Gastroesophageal sphincter (tissue), 4 donors: ENCODE measurements around the gene HELQ. TPM values are rescaled to one million over a fixed set of nuclear protein-coding genes. Genes with fewer than 3 reads are reported as not detected.

Source experiments
- ATAC-seq: fragments of 150-250 bp; one replicate; pipeline ENCODE4 v1.9.1; 2016; ENCODE audit warnings: mild to moderate bottlenecking, moderate library complexity
- H3K27ac ChIP-seq, 4 donors: fragments of 200-600 bp; sonication (generic) in 3 of 4; 1 replicate in 3 of 4; 2 replicates in 1 of 4; pipeline ENCODE4 v1.5.1; 2016 to 2019
- H3K27me3 ChIP-seq: fragments of 200-600 bp; sonication (generic); one replicate; pipeline ENCODE4 v1.5.1; 2019
- H3K36me3 ChIP-seq, 2 donors: fragments of 200-600 bp; sonication (generic); one replicate each; pipeline ENCODE4 v1.5.1; 2019; ENCODE audit warnings: control low read depth in 1 of 2
- H3K4me1 ChIP-seq, 3 donors: fragments of 200-600 bp; sonication (generic); 1 replicate in 2 of 3; 2 replicates in 1 of 3; pipeline ENCODE4 v1.5.1; 2016 to 2019; ENCODE audit warnings: control low read depth in 2 of 3
- H3K4me3 ChIP-seq, 2 donors: fragments of 200-600 bp; sonication (generic); one replicate each; pipeline ENCODE4 v1.5.1; 2019; ENCODE audit warnings: mild to moderate bottlenecking in 1 of 2, moderate library complexity in 1 of 2
- H3K9me3 ChIP-seq, 3 donors: fragments of 200-600 bp; sonication (generic); one replicate each; pipeline ENCODE4 v1.5.1; 2017 to 2019; ENCODE audit warnings: control low read depth in 2 of 3
- EP300 ChIP-seq: sonication (generic); formaldehyde crosslinking; IDR thresholded peaks from one replicate; pipeline ENCODE4 v1.6.1; 2017; ENCODE audit warnings: antibody characterized with exemption, mild to moderate bottlenecking
- POLR2A ChIP-seq, 2 donors: fragments of 450-650 bp; IDR thresholded peaks; one replicate each; pipeline ENCODE4 v1.6.1; 2017; ENCODE audit warnings: antibody characterized with exemption in 2 of 2, mild to moderate bottlenecking in 2 of 2, moderate library complexity in 1 of 2
- POLR2AphosphoS5 ChIP-seq: sonication (generic); formaldehyde crosslinking; IDR thresholded peaks from one replicate; pipeline ENCODE4 v1.6.1; 2017; ENCODE audit warnings: antibody characterized with exemption
- WGBS, 2 donors: methylation state at CpG; one replicate each; pipeline ENCODE4 v1.1.5; 2018; ENCODE audit warnings: low coverage in 1 of 2; 5-methylcytosine and 5-hydroxymethylcytosine counted together
- total RNA-seq, 4 donors: library from RNA; depleted of rRNA; stranded (reverse); fragments of >200 nt; gene quantifications; one replicate each; pipeline ENCODE4 v1.1.0, GENCODE V29; 2016
- TF ChIP-seq, protein P1 (sequence below), 4 experiments: fragments of 200-600 bp in 2 of 4; fragments of 450-650 bp in 2 of 4; sonication (generic) in 1 of 4; IDR thresholded peaks; one replicate each; pipeline ENCODE4 v1.5.1; 2017 to 2019; ENCODE audit warnings: antibody characterized with exemption in 4 of 4, mild to moderate bottlenecking in 2 of 4, moderate library complexity in 2 of 4

Gene HELQ
- total RNA-seq, 4 donors from 2014 or later = 10.3 to 16.7 (median 13.6) TPM

DNA sequence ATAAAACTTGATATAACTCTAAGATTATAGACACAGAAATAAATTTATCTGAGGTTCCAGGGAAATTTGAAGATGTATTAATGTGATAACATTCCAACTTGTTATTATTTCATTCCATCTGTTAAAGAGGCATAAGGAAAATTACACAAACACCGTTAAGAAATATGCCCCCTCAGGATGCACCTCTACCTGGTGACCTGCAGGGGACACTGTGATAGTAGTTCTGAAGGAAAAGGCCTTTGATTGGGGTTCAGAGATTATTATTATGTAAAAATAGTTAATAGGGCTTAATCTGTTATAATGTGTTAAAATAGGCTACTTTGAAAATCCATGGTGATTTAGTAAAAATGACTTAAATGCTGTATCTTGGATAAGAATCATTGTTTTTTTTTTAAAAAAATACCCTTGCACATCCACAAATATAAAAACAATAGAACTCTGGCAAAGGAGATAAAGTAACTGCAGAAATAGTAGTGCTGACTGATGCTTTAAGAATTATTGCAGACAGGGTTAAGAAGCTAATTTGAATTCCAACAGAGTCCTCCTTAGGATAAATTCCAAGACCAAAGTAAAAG, 35.3 kb upstream of the HELQ start:
- H3K9me3 ChIP-seq = no peaks in the 10 kb centered on the region
- peaks cover 0 to 2% (median 0%) of the 10 kb centered on the region in 3 donors for H3K4me1 ChIP-seq
- no peak for ATAC-seq
- TF ChIP-seq, protein P1, sequence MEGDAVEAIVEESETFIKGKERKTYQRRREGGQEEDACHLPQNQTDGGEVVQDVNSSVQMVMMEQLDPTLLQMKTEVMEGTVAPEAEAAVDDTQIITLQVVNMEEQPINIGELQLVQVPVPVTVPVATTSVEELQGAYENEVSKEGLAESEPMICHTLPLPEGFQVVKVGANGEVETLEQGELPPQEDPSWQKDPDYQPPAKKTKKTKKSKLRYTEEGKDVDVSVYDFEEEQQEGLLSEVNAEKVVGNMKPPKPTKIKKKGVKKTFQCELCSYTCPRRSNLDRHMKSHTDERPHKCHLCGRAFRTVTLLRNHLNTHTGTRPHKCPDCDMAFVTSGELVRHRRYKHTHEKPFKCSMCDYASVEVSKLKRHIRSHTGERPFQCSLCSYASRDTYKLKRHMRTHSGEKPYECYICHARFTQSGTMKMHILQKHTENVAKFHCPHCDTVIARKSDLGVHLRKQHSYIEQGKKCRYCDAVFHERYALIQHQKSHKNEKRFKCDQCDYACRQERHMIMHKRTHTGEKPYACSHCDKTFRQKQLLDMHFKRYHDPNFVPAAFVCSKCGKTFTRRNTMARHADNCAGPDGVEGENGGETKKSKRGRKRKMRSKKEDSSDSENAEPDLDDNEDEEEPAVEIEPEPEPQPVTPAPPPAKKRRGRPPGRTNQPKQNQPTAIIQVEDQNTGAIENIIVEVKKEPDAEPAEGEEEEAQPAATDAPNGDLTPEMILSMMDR (IDR thresholded peaks at IDR 0.05) = peak; percentile 34 to 59 (median 50)
- TF ChIP-seq EP300 (no peak), POLR2AphosphoS5 (no peak), POLR2A (IDR thresholded peaks at IDR 0.05) (no peak)
- H3K4me3 ChIP-seq = no peak overlapping the region
- no peaks in the 10 kb centered on the region for H3K36me3 ChIP-seq
- no peaks in the 10 kb centered on the region for H3K27me3 ChIP-seq
- 5 to 6% methylated on average over 1 of the region's 1 CpG for WGBS, 2 donors
- no peak overlapping the region for H3K27ac ChIP-seq

DNA sequence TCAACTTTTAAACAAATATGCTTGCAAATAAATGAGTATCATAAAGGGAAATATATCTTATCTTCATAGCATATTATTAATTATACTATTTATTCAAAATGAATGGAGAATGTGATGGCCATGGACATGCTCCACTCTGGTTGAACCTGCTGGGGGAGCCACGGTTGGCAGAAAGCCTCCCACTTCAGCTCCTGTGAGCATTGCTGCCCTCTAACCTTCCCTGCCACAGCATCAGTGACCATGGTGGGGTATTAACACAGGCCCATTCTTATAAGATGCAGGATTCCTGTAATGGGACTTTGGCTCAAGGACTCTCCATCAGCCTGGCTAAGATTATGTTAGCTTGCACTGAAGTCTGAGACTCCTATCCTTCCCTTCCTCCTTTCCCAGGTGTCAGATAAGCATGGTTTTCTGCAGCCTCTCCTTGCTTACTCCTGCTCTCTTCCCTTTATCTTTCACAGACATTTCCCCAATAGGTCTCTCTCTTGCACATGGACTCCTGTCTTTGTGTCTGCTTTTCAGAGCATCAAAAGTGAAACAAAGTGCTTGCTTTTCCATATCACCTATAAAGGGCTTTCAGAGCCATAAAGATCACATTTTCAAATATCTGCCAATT, 34.2 kb upstream of the HELQ start:
- 22 to 50% methylated on average over 1 of the region's 1 CpG for WGBS, 2 donors
- no peak overlapping the region for H3K27ac ChIP-seq
- TF ChIP-seq POLR2A (IDR thresholded peaks at IDR 0.05) (no peak), EP300 (no peak), POLR2AphosphoS5 (no peak)
- TF ChIP-seq, protein P1 (IDR thresholded peaks at IDR 0.05) = no peak
- H3K4me3 ChIP-seq = no peak overlapping the region
- no peak for ATAC-seq
- no peaks in the 10 kb centered on the region for H3K27me3 ChIP-seq
- H3K4me1 ChIP-seq = peaks cover 0 to 10% (median 0%) of the 10 kb centered on the region in 3 donors
- no peaks in the 10 kb centered on the region for H3K9me3 ChIP-seq
- H3K36me3 ChIP-seq = no peaks in the 10 kb centered on the region

DNA sequence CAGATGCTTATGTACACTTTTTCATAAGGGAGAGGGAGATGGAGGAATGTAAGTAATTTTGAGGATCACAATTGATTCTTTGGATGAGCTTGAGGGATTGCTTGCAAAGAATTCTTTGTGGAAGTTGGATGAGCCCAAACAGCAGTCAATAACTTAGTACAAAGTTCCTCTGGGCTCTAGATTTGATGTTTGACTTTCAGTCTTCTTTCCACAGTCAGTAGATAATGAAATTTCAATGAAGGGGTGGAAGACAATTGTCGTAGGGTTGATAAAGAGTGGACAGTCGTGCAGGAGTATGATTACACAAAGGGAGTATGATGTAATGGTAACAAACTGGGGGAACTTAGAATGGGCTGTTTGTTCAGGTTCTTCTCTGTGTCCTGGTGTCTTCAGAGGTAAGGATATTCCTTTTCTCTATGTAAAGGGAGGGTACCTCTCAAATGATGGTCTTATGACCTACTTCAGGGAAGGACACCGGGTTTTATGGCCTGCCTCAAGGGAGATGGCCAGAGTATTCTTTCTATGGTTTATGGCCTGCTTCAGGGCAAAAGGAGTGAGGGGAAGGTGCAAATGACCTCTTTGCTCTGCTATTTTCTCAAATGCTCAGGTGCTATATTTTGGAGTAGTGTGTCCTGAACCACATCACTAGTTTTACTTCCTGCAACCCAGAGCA, 31.0 kb upstream of the HELQ start:
- ATAC-seq = no peak
- Histone ChIP-seq H3K4me3 (no peak overlapping the region), H3K4me1 (peaks cover 0 to 23% (median 7%) of the 10 kb centered on the region in 3 donors), H3K27ac (peak overlapping the region in 2 of 4 donors; percentile 91), H3K36me3 (no peaks in the 10 kb centered on the region), H3K9me3 (no peaks in the 10 kb centered on the region), H3K27me3 (no peaks in the 10 kb centered on the region)
- 90 to 92% methylated on average over 2 to 3 of the region's 3 CpGs for WGBS, 2 donors
- TF ChIP-seq POLR2AphosphoS5 = no peak
- TF ChIP-seq EP300 = no peak
- no peak for TF ChIP-seq POLR2A (IDR thresholded peaks at IDR 0.05)
- TF ChIP-seq, protein P1 (IDR thresholded peaks at IDR 0.05) = no peak

DNA sequence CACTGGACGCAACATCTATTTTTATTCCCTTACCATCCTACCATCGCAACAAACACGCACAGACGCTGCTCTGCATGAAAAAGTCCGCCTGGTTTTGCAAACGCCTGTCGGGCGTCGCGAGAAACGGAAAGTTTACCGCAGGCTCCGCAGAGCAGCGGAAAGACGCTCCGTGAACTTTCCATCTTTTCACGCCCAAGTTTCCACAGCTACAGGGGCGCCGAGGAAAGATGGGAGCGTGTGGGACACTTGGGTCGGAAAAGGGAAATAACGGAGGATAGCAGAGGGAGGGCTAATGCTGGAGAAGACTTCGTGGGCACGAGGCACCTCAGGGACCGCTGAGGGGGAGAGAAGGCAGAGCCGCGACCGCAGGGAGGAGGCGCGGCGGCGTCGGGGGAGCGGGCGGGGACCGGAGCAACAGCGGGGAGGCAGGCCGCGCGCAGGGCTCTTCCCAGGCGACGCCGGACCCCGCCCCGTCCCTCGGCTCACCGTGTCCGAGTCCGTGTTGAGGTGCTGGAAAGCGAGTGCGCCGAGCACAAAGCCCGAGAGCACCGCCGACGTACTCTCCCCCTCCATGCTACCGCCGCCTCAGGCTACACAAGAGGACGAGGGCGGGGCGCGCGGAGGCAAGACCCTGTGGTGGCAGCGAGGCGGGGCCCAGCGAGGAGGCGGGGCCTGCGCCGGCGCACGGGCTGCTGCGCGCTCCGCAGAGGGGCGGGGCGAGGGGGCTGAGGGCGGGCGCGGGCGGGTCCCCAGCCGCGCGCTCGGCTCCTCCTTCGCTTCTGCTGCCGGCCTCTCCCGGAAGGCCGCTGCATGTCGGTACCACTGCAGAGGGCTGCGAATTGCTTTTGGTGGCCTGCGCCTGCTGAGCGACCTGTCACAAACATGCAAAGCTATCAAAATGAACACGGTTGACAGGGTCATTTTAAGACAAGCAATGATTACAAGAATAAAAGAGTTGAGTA, 29.2 kb upstream of the HELQ start, which contains the start of gene ABRAXAS1:
Gene ABRAXAS1, minus strand, starts transcription at position 601 of the 962 bp plus-strand sequence. Its CDS starts 28 bp downstream, at position 573.
- peak within 1 kb of the TSS; percentile 50 to 98 (median 91) for H3K27ac ChIP-seq
- no peaks in the 10 kb centered on the region for H3K27me3 ChIP-seq
- peaks cover 0 to 12% of the 10 kb centered on the region in 2 donors for H3K36me3 ChIP-seq
- H3K4me3 ChIP-seq = peak within 1 kb of the TSS; percentile 47 to 71
- TF ChIP-seq POLR2AphosphoS5 (peak; percentile 94), POLR2A (IDR thresholded peaks at IDR 0.05) (peak; percentile 79 to 89), EP300 (no peak)
- ATAC-seq = peak; percentile 97
- peaks cover 0 to 23% (median 7%) of the 10 kb centered on the region in 3 donors for H3K4me1 ChIP-seq
- H3K9me3 ChIP-seq = no peaks in the 10 kb centered on the region
- 1 to 3% methylated on average over 23 to 53 of the region's 93 CpGs for WGBS, 2 donors

DNA sequence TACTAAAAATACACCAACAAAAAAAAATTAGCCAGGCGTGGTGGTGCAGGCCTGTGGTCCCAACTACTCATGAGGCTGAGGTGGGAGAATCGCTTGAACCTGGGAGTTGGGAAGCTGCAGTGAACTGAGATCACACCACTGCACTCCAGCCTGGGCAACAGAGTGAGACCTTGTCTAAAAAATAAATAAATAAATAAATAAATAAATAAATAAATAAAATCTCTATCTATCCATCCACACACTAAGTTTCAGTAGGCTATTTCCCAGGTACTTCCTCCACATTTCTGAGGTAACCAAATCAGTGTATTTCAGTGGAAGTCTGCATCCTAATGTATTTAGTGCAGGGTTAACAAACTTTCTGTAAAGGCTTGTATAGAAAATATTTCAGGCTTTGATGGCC, 18.3 kb upstream of the HELQ start:
- Histone ChIP-seq H3K36me3 (peaks cover 0 to 50% of the 10 kb centered on the region in 2 donors), H3K9me3 (no peaks in the 10 kb centered on the region), H3K27me3 (no peaks in the 10 kb centered on the region), H3K4me3 (no peak overlapping the region), H3K4me1 (no peaks in the 10 kb centered on the region), H3K27ac (no peak overlapping the region)
- WGBS, 2 donors = 100% methylated on average over 2 of the region's 2 CpGs
- TF ChIP-seq EP300 = no peak
- TF ChIP-seq, protein P1 (IDR thresholded peaks at IDR 0.05) = no peak
- TF ChIP-seq POLR2AphosphoS5 = no peak
- TF ChIP-seq POLR2A (IDR thresholded peaks at IDR 0.05) = no peak
- no peak for ATAC-seq
